SK-N-SH (cell line): ENCODE measurements around the gene MRPL36. TPM values are rescaled to one million over a fixed set of nuclear protein-coding genes. Genes with fewer than 3 reads are reported as not detected.

Experiments used
- CTCF ChIA-PET: fragments of 300-600, 350-600 bp; formaldehyde crosslinking; extraction: SDS; loops from one replicate; lab custom pipeline; 2021; lab: Yijun Ruan, JAX
- POLR2A ChIA-PET: fragments of 350-600 bp; sonication (Branson Sonifier 250); formaldehyde crosslinking; extraction: SDS; loops from one replicate; lab custom pipeline; 2020; ENCODE audit warnings: antibody characterized with exemption, inconsistent platforms; lab: Yijun Ruan, JAX
- DNase-seq: peaks from one replicate; pipeline ENCODE4 v3.0.0; 2012
- H2AFZ ChIP-seq: fragments of 200-600 bp; sonication (generic); 2 replicates; pipeline ENCODE4 v1.8.1; 2016; ENCODE audit warnings: antibody characterized with exemption, mild to moderate bottlenecking, low read depth
- H3F3A ChIP-seq: fragments of 200-600 bp; sonication (generic); replicated peaks from 2 replicates; pipeline ENCODE3; 2016; ENCODE audit warnings: antibody characterized with exemption, mild to moderate bottlenecking; ENCODE audit not compliant: insufficient read depth
- H3K27ac ChIP-seq, 2 experiments: fragments of 200-500 bp in 1 of 2; fragments of 200-600 bp in 1 of 2; sonication (Bioruptor generic) in 1 of 2; sonication (generic), shearing (Covaris generic) in 1 of 2; 2 replicates each; pipeline versions ENCODE4 v1.5.1 to v1.6.1; 2014 to 2016; ENCODE audit warnings: low read depth in 2 of 2, inconsistent platforms in 1 of 2, low read length in 1 of 2, mild to moderate bottlenecking in 1 of 2, mixed read lengths in 1 of 2
- H3K27me3 ChIP-seq: fragments of 200-600 bp; sonication (generic), shearing (Covaris generic); 2 replicates; pipeline ENCODE4 v1.6.1; 2016; ENCODE audit warnings: mixed run types; ENCODE audit not compliant: insufficient read depth
- H3K36me3 ChIP-seq, 2 experiments: fragments of 200-500 bp in 1 of 2; fragments of 200-600 bp in 1 of 2; sonication (Bioruptor generic) in 1 of 2; sonication (generic) in 1 of 2; replicated peaks in 1 of 2; 2 replicates each; pipeline versions ENCODE3 to v1.5.1; 2014 to 2016; ENCODE audit warnings: low read length in 1 of 2, mild to moderate bottlenecking in 1 of 2; ENCODE audit not compliant: insufficient read depth in 2 of 2, control insufficient read depth in 1 of 2
- H3K4me1 ChIP-seq, 2 experiments: fragments of 200-500 bp in 1 of 2; fragments of 200-600 bp in 1 of 2; sonication (Bioruptor generic) in 1 of 2; sonication (generic), shearing (Covaris generic) in 1 of 2; 2 replicates each; pipeline versions ENCODE4 v1.5.1 to v1.6.1; 2014 to 2016; ENCODE audit warnings: low read depth in 1 of 2, low read length in 1 of 2, mixed run types in 1 of 2; ENCODE audit not compliant: insufficient read depth in 2 of 2, control insufficient read depth in 1 of 2
- H3K4me2 ChIP-seq: fragments of 200-600 bp; sonication (generic), shearing (Covaris generic); 2 replicates; pipeline ENCODE4 v1.6.1; 2017; ENCODE audit warnings: mixed run types
- H3K4me3 ChIP-seq, 2 experiments: fragments of 200-500 bp in 1 of 2; fragments of 200-600 bp in 1 of 2; sonication (Bioruptor generic) in 1 of 2; sonication (generic), shearing (Covaris generic) in 1 of 2; 2 replicates each; pipeline versions ENCODE4 v1.5.1 to v1.8.1; 2014 to 2016; ENCODE audit warnings: low read depth in 2 of 2, inconsistent platforms in 1 of 2, low read length in 1 of 2, mild to moderate bottlenecking in 1 of 2, mixed read lengths in 1 of 2, moderate library complexity in 1 of 2
- H3K79me2 ChIP-seq: fragments of 200-600 bp; sonication (generic); 2 replicates; pipeline ENCODE4 v1.8.1; 2017; ENCODE audit warnings: mild to moderate bottlenecking; ENCODE audit not compliant: insufficient read depth
- H3K9ac ChIP-seq: fragments of 200-600 bp; sonication (generic); 2 replicates; pipeline ENCODE4 v1.6.1; 2017; ENCODE audit warnings: mixed run types
- H3K9me2 ChIP-seq: fragments of 200-600 bp; sonication (generic); 2 replicates; pipeline ENCODE4 v1.6.1; 2017; ENCODE audit warnings: mixed run types
- H3K9me3 ChIP-seq: fragments of 200-600 bp; sonication (generic); 2 replicates; pipeline ENCODE4 v1.6.1; 2017; ENCODE audit warnings: mixed run types, mild to moderate bottlenecking, moderate library complexity
- H4K20me1 ChIP-seq: fragments of 200-600 bp; sonication (generic); 2 replicates; pipeline ENCODE4 v1.6.1; 2017; ENCODE audit warnings: mild to moderate bottlenecking, mixed run types; ENCODE audit not compliant: insufficient read depth
- ELF1 ChIP-seq: IDR thresholded peaks from 2 replicates; pipeline ENCODE4 v1.4.0; 2012
- EP300 ChIP-seq, 2 experiments: IDR thresholded peaks; 2 replicates each; pipeline versions ENCODE4 v1.4.0 to v1.6.1; 2012; ENCODE audit warnings: borderline replicate concordance in 1 of 2, low read depth in 1 of 2, low read length in 1 of 2
- SIN3A ChIP-seq: IDR thresholded peaks from 2 replicates; pipeline ENCODE4 v1.6.1; 2012; ENCODE audit warnings: low read depth, mild to moderate bottlenecking, low read length, moderate library complexity, borderline replicate concordance
- TEAD4 ChIP-seq: IDR thresholded peaks from 2 replicates; pipeline ENCODE4 v1.4.0; 2012; ENCODE audit warnings: mild to moderate bottlenecking, borderline replicate concordance; ENCODE audit not compliant: insufficient read depth
- WGBS: methylation state at CpG from one replicate; pipeline ENCODE4 v1.1.6; 2017; ENCODE audit warnings: low lambda C conversion rate; 5-methylcytosine and 5-hydroxymethylcytosine counted together
- polyA plus RNA-seq, 3 experiments: library from polyadenylated mRNA; depleted of rRNA; stranded (reverse); fragments of >200 nt; gene quantifications; 2 replicates each; pipeline ENCODE4 v1.2.3, GENCODE V29; 2012
- TF ChIP-seq, protein P1 (sequence below): IDR thresholded peaks from 2 replicates; pipeline ENCODE4 v1.4.0; 2012; ENCODE audit warnings: low read depth, borderline replicate concordance

Gene MRPL36
- polyA plus RNA-seq, 1 of the 3 experiments (the other 2 are of a cell fraction), result 78.4 TPM

GRCh38 chr5:1749346-1750124, 50.1 kb downstream of the MRPL36 start (continued):
- TF ChIP-seq, protein P1, sequence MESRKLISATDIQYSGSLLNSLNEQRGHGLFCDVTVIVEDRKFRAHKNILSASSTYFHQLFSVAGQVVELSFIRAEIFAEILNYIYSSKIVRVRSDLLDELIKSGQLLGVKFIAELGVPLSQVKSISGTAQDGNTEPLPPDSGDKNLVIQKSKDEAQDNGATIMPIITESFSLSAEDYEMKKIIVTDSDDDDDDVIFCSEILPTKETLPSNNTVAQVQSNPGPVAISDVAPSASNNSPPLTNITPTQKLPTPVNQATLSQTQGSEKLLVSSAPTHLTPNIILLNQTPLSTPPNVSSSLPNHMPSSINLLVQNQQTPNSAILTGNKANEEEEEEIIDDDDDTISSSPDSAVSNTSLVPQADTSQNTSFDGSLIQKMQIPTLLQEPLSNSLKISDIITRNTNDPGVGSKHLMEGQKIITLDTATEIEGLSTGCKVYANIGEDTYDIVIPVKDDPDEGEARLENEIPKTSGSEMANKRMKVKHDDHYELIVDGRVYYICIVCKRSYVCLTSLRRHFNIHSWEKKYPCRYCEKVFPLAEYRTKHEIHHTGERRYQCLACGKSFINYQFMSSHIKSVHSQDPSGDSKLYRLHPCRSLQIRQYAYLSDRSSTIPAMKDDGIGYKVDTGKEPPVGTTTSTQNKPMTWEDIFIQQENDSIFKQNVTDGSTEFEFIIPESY, result no peak

- 19% methylated on average over 17 of the region's 19 CpGs for WGBS
- Histone ChIP-seq H2AFZ (no peak overlapping the region), H3K4me1 (no peaks in the 10 kb centered on the region), H3K9me2 (no peaks in the 10 kb centered on the region), H3K79me2 (no peaks in the 10 kb centered on the region)
- CTCF ChIA-PET, result no interaction called here
- TF ChIP-seq ELF1 (no peak), TEAD4 (no peak), SIN3A (no peak), EP300 (IDR thresholded peaks at IDR 0.05; ENCODE audit: borderline replicate concordance in 1 of 2, low read depth in 1 of 2, low read length in 1 of 2) (no peak)
- TF ChIP-seq, all 33 proteins: peak for 0
- no peak for DNase-seq
- peaks cover 75% of the 10 kb centered on the region for H3K27me3 ChIP-seq
- H3F3A ChIP-seq, result no peaks in the 10 kb centered on the region
- POLR2A ChIA-PET, result no interaction called here
- no peak overlapping the region for H3K4me3 ChIP-seq
- H3K4me2 ChIP-seq, result no peak overlapping the region
- no peak overlapping the region for H3K27ac ChIP-seq
- H3K9me3 ChIP-seq, result no peaks in the 10 kb centered on the region
- H3K9ac ChIP-seq, result no peak overlapping the region
- no peaks in the 10 kb centered on the region for H4K20me1 ChIP-seq
- H3K36me3 ChIP-seq, result no peaks in the 10 kb centered on the region
Observed at GRCh38 chr5:1748845-1749244, 50.8 kb downstream of the MRPL36 start.

Other genes with a start within 250 kb of the MRPL36 start
- gene NDUFS6, start 1.6 kb upstream of the MRPL36 start, polyA plus RNA-seq (2012; rRNA removed), result 142 and 316 TPM in 2 replicates
- gene IRX4, start 83.1 kb upstream of the MRPL36 start, polyA plus RNA-seq (2012; rRNA removed), result not detected in 2 replicates